Epithelial cell of esophagus (primary cell): ENCODE data around the gene SEH1L.

ENCODE experiments used
- DNase-seq: peaks from one replicate; pipeline ENCODE4 v3.0.0; 2010; ENCODE audit warnings: low read depth
- H3K4me3 ChIP-seq: 2 replicates; pipeline ENCODE4 v1.5.1; 2011; ENCODE audit warnings: mild to moderate bottlenecking, low read length, control low read depth
- CTCF ChIP-seq: IDR thresholded peaks from 2 replicates; pipeline ENCODE4 v1.5.1; 2011; ENCODE audit warnings: low read depth, mild to moderate bottlenecking, low read length, control low read depth, inconsistent platforms; ENCODE audit not compliant: insufficient read depth; ENCODE audit errors: missing control alignments

The SEH1L gene

DNA sequence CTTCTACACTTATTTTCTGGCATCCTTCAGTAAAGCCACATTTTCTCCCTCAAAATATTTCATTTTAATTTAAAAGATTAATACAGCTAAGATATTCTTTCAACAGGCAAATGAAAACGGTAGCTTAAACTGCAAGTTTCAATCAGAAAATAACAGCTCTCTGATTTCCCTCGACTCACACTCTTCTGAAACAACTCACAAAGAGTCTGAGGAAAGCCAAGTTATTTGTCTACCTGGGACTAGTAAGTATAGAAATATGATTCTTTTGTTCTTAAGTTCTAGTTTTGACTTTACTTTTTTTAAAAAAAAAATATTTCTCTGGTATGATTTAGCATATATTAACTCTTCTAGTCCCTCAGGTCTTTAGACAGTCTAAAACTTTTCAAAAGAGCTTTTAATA lies 70.6 kb downstream of the SEH1L start:
- H3K4me3 ChIP-seq: no peak overlapping the region
- DNase-seq: no peak
- no peak for TF ChIP-seq CTCF

DNA sequence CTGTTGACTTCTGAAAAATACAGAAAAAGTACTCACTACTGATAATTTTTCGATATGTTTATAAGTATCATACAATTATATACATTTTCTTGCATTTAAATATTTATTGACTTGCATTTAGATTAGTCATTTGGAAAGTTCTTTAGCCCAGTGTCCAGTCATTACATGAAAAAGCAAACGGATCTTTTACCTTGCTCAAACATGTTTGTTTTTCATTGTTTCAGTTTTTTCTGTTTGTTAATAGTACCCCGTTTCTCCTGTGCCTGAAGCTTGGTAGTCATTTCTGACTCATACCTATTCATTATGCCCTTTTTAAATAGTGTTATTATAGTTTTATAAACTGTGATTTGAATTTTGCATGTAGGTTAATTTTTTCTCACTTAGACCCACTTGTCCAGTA lies 71.5 kb downstream of the SEH1L start:
- peak; percentile 90 for DNase-seq
- H3K4me3 ChIP-seq: no peak overlapping the region
- TF ChIP-seq CTCF: no peak

DNA sequence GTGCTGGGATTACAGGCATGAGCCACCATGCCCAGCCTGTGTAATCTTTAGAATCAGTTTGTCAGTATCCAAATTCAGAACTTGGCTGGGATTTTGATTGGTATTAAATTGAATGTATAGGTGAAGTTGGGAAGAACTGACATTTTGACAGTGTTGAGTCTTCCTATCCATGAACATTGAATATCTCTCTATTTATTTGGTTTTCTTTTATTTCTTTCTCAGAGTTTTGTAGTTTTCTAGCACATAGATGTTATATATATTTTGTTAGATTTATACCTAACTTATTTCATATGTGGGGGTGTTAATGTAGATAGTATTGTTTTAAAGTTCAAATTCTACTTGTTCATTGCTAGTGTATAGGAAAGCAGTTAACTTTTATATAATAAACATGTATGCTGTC lies 74.8 kb downstream of the SEH1L start:
- DNase-seq: no peak
- TF ChIP-seq CTCF: no peak
- H3K4me3 ChIP-seq: no peak overlapping the region

DNA sequence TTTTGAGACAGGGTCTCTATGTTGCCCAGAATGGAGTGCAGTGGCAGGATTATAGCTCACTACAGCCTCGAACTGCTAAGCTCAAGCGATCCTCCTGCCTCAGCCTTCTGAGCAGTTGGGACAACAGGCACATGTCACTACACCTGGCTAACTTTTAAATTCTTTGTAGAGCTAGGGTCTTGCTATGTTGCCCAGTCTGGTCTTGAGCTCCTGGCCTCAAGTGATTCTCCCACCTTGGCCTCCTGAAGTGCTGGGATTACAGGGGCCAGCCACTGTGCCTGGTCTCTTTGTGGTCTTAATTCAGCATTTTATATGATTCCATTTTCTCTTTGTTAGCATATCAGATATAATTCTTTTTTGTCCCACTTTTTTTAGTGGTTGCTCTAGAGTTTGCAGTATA lies 77.4 kb downstream of the SEH1L start:
- no peak for DNase-seq
- H3K4me3 ChIP-seq: no peak overlapping the region
- no peak for TF ChIP-seq CTCF

GRCh38 chr18:13026583-13027270 lies 78.9 kb downstream of the SEH1L start:
- peak; percentile 9 for DNase-seq
- no peak for TF ChIP-seq CTCF
- H3K4me3 ChIP-seq: no peak overlapping the region

- no peak for DNase-seq
- no peak for TF ChIP-seq CTCF
- H3K4me3 ChIP-seq: no peak overlapping the region
Measured at GRCh38 chr18:13028869-13029268, 81.1 kb downstream of the SEH1L start.

- TF ChIP-seq CTCF: no peak
- DNase-seq: no peak
- H3K4me3 ChIP-seq: no peak overlapping the region
Measured at GRCh38 chr18:13032173-13032572, 84.4 kb downstream of the SEH1L start.
